Tibial nerve (tissue), 3 donors: Measurements from ENCODE around the gene PIM1.

Source experiments
- CTCF ChIP-seq, 5 experiments: fragments of 200-600 bp in 3 of 5; fragments of 450-650 bp in 2 of 5; sonication (generic) in 3 of 5; IDR thresholded peaks; one replicate each; pipeline ENCODE4 v1.5.1; 2016 to 2019; ENCODE audit warnings: antibody characterized with exemption in 5 of 5, mild to moderate bottlenecking in 3 of 5, moderate library complexity in 2 of 5
- POLR2A ChIP-seq, 2 donors: fragments of 450-650 bp; IDR thresholded peaks; one replicate each; pipeline ENCODE4 v1.6.1; 2017; ENCODE audit warnings: antibody characterized with exemption in 2 of 2, mild to moderate bottlenecking in 2 of 2, moderate library complexity in 2 of 2

GRCh38 chr6:37188962-37189510 lies 19.1 kb downstream of the PIM1 start:
- TF ChIP-seq POLR2A (IDR thresholded peaks at IDR 0.05): no peak
- no peak for TF ChIP-seq CTCF (IDR thresholded peaks at IDR 0.05)
